ENCODE results near the gene PFAS. TPM values are rescaled to one million over a fixed set of nuclear protein-coding genes. Genes with fewer than 3 reads are reported as not detected.
"Not testable (repeated sequence)": the region's sequence is repeated elsewhere in the genome, so short reads cannot be mapped to it uniquely, and the experiment has no call there.

Gene PFAS
- total RNA-seq, 1 donor from 2014 or later: 9.5 TPM

DNA sequence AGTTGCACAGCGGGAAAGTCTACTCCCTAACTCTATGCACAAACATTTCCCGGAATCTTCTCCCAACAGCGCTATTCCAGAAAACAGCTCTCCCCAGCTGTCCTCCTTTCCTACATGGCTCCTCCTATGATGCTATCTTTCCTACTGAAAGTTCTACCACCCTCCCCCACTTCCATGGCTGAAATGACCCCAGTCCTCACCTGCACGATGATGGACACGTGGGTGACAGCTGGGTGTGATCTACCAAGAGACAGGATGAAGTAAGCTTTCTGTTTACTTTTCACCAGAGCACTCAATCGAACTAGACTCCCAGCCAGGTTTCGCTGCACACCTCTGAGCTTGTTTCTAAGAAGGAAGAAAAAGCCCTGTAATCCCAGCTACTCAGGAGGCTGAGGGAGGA lies 11.9 kb upstream of the PFAS start:
- no peak overlapping the region for H3K4me3 ChIP-seq (ENCODE audit: low read depth, low read length)
- DNase-seq (ENCODE audit: low read depth) (no peak), FAIRE-seq (no peak)
- H3K36me3 ChIP-seq (ENCODE audit: control insufficient read depth, insufficient read depth, low read length): peaks cover 31% of the 10 kb centered on the region
- TF ChIP-seq, protein P1, sequence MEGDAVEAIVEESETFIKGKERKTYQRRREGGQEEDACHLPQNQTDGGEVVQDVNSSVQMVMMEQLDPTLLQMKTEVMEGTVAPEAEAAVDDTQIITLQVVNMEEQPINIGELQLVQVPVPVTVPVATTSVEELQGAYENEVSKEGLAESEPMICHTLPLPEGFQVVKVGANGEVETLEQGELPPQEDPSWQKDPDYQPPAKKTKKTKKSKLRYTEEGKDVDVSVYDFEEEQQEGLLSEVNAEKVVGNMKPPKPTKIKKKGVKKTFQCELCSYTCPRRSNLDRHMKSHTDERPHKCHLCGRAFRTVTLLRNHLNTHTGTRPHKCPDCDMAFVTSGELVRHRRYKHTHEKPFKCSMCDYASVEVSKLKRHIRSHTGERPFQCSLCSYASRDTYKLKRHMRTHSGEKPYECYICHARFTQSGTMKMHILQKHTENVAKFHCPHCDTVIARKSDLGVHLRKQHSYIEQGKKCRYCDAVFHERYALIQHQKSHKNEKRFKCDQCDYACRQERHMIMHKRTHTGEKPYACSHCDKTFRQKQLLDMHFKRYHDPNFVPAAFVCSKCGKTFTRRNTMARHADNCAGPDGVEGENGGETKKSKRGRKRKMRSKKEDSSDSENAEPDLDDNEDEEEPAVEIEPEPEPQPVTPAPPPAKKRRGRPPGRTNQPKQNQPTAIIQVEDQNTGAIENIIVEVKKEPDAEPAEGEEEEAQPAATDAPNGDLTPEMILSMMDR (IDR thresholded peaks at IDR 0.05; ENCODE audit: insufficient read depth, low read length, severe bottlenecking): no peak
- no peaks in the 10 kb centered on the region for H3K27me3 ChIP-seq (ENCODE audit: control insufficient read depth, insufficient read depth, low read length)

DNA sequence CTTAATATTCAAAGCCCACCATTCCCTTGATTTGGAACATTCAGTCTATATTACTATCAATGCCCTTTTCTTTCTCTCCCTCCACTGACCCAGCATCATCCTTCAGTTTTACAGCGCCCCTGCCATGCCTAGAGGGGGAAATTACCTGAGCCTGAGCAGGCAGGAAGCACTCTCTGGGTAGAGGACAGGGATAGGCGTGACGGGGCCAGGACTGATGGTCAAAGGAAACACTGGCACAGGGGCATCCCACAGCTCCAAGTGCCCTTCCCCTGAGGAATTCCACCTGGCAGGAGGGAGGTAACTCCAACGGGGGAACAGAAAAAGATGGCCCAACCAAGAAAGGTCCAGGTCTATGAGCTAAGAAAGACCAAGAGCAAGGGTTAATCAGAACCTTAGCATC lies 11.2 kb upstream of the PFAS start:
- H3K4me3 ChIP-seq (ENCODE audit: low read depth, low read length): no peak overlapping the region
- H3K36me3 ChIP-seq (ENCODE audit: control insufficient read depth, insufficient read depth, low read length): peaks cover 28% of the 10 kb centered on the region
- DNase-seq (ENCODE audit: low read depth) (no peak), FAIRE-seq (no peak)
- TF ChIP-seq, protein P1 (IDR thresholded peaks at IDR 0.05; ENCODE audit: insufficient read depth, low read length, severe bottlenecking): no peak
- no peaks in the 10 kb centered on the region for H3K27me3 ChIP-seq (ENCODE audit: control insufficient read depth, insufficient read depth, low read length)

DNA sequence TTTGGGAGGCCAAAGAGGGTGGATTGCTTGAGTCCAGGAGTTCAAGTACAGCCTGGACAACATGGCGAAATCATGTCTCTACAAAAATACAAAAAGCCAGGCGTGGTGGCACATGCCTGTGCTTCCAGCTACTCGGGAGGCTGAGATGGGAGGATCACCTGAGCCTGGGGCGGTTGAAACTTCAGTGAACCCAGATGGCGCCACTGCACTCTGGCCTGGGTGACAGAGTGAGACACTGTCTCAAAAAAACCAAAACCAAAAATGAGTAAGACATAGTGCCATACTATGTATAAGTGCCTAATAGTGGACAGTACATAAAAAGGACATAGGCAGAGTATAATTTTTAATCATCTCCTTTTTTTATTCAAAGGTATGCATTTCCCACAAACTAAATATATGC lies 5.3 kb upstream of the PFAS start:
- FAIRE-seq (no peak), DNase-seq (ENCODE audit: low read depth) (no peak)
- TF ChIP-seq, protein P1 (IDR thresholded peaks at IDR 0.05; ENCODE audit: insufficient read depth, low read length, severe bottlenecking): no peak
- no peak overlapping the region for H3K4me3 ChIP-seq (ENCODE audit: low read depth, low read length)
- peaks cover 7% of the 10 kb centered on the region for H3K36me3 ChIP-seq (ENCODE audit: control insufficient read depth, insufficient read depth, low read length)
- no peaks in the 10 kb centered on the region for H3K27me3 ChIP-seq (ENCODE audit: control insufficient read depth, insufficient read depth, low read length)

DNA sequence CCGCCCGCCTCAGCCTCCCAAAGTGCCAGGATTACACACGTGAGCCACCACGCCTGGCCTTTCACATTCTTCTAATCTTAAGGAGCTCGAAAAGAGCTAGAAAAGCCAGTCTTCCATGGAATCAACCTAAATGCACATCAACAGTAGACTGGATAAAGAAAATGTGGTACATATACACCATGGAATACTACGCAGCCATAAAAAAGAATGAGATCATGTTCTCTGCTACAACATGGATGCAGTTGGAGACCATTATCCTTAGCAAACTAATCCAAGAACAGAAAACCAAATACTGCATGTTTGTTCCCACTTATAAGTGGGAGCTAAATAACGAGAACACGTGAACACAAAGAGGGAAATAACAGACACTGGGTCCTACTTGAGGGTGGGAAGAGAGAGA lies 4.3 kb upstream of the PFAS start:
- FAIRE-seq (no peak), DNase-seq (ENCODE audit: low read depth) (no peak)

DNA sequence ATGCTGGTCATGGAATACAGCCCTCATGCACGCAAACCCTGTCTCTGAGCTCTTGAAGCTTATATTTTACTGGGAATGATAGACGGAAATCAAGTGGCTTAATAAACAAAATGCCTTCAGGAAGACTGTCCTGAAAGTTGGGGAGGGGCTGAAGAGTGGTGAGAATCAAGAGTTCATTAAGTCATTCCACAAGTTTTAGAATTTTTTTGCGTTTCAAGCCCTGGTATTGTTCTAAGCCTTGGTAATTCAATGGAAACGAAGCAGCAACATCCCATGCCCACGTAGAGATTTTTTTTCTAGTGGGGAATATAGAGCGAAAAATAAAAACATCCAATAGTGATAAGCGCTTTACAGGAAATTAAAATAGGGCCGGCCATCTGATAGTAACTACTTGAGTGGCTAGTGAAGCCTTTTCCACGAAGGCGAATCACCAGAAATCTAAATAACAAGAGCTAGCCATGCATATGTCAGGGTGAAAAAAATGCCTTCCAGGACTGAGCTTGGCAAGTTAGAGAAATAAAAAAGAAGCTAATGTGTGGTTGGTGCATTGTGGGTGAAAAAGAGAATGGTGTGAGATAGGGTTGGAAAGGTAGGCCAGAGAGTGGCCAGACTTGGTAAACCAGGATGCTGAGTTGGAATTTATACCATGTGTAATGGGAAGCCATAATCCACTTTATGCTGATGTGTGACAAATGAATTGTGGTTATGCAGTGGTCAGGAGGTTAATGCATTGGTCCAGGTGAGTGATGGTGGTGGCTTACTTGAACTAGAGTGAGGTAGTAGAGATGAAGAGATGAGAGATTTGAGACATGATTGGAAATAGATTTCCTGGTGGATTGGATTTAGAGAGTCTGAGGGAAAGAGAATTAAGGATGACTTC lies 772 bp downstream of the PFAS start:
- Histone ChIP-seq H3K36me3 (ENCODE audit: control insufficient read depth, insufficient read depth, low read length) (peaks cover 9% of the 10 kb centered on the region), H3K4me3 (ENCODE audit: low read depth, low read length) (peak overlapping the region; percentile 87), H3K27me3 (ENCODE audit: control insufficient read depth, insufficient read depth, low read length) (no peaks in the 10 kb centered on the region)
- no peak for DNase-seq (ENCODE audit: low read depth)
- FAIRE-seq: peak; percentile 70
- TF ChIP-seq, protein P1 (IDR thresholded peaks at IDR 0.05; ENCODE audit: insufficient read depth, low read length, severe bottlenecking): no peak

More for the DNA sequence above, 4.3 kb upstream of the PFAS start:
- no peaks in the 10 kb centered on the region for H3K27me3 ChIP-seq (ENCODE audit: control insufficient read depth, insufficient read depth, low read length)
- peaks cover 4% of the 10 kb centered on the region for H3K36me3 ChIP-seq (ENCODE audit: control insufficient read depth, insufficient read depth, low read length)
- TF ChIP-seq, protein P1 (IDR thresholded peaks at IDR 0.05; ENCODE audit: insufficient read depth, low read length, severe bottlenecking): no peak
- no peak overlapping the region for H3K4me3 ChIP-seq (ENCODE audit: low read depth, low read length)

DNA sequence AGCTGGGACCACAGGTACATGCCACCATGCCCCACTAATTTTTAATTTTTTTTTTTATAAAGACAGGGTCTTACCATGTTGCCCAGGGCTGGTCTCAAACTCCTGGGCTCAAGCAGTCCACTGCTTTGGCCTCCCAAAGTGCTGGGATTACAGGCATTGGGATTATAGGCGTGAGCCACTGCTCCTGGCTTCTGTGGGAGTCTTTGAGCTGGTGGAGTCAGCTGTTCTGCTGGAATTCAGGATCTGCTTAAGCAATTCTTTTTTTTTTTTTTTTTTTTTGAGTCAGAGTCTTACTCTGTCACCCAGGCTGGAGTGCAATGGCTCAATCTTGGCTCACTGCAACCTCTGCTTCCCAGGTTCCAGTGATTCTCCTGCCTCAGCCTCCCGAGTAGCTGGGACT lies 2.3 kb downstream of the PFAS start:
- not testable (repeated sequence) for H3K27me3 ChIP-seq (ENCODE audit: control insufficient read depth, insufficient read depth, low read length); H3K4me3 ChIP-seq (ENCODE audit: low read depth, low read length); FAIRE-seq
- DNase-seq (ENCODE audit: low read depth): peak; percentile 5
- H3K36me3 ChIP-seq (ENCODE audit: control insufficient read depth, insufficient read depth, low read length): peaks cover 17% of the 10 kb centered on the region
